ENCODE results near the gene BAHD1.

The BAHD1 gene

DNA sequence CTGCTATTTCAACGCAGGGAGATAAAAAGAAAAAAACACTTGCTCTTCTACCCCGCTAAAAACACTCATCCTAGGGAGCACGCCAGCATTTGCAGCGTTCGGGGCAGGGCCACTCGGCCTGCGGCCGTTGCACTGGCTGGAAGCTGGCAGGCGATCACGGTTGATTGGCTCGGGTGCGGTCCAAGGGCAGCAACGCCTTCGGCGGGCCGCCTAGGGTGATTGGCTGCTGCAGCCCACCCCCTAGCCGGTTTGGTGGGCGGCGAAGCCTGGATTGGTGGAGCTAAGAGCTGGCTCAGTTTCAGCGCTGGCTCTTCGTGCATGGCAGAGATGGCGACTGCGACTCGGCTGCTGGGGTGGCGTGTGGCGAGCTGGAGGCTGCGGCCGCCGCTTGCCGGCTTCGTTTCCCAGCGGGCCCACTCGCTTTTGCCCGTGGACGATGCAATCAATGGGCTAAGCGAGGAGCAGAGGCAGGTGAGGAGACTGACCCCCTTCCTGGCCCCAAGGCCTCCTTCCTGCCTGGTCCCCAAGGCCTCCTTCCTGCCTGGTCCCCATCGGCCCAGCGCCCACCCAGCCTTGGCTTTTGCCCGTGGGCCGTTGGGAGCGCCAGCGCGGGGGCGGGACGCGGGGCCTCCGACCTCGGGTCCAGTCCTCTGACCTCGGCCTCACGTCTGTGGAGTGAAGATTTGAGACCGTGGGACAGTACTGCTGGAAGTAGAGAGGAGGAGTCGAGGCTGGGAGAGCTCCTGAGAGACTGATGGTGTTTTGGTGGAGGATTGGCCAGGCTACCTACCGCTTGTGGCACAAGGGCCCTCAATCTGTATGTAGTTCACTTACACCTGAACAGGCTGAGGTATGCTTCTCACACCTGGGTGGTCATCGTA, 35.0 kb upstream of the BAHD1 start, which contains the start of gene IVD:
Gene IVD, plus strand, starts transcription at position 295 of the 881 bp plus-strand sequence. Its CDS starts 33 bp downstream, at position 328.
- H3K4me3 ChIP-seq (replicated peaks; ENCODE audit: low read depth, low read length): peak within 1 kb of the TSS; percentile 73
- H3K36me3 ChIP-seq (ENCODE audit: control insufficient read depth, insufficient read depth, low read length): peaks cover 12% of the 10 kb centered on the region
- H3K27me3 ChIP-seq (replicated peaks; ENCODE audit: control insufficient read depth, insufficient read depth, low read length): no peaks in the 10 kb centered on the region
- TF ChIP-seq, protein P1, sequence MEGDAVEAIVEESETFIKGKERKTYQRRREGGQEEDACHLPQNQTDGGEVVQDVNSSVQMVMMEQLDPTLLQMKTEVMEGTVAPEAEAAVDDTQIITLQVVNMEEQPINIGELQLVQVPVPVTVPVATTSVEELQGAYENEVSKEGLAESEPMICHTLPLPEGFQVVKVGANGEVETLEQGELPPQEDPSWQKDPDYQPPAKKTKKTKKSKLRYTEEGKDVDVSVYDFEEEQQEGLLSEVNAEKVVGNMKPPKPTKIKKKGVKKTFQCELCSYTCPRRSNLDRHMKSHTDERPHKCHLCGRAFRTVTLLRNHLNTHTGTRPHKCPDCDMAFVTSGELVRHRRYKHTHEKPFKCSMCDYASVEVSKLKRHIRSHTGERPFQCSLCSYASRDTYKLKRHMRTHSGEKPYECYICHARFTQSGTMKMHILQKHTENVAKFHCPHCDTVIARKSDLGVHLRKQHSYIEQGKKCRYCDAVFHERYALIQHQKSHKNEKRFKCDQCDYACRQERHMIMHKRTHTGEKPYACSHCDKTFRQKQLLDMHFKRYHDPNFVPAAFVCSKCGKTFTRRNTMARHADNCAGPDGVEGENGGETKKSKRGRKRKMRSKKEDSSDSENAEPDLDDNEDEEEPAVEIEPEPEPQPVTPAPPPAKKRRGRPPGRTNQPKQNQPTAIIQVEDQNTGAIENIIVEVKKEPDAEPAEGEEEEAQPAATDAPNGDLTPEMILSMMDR (IDR thresholded peaks at IDR 0.05; ENCODE audit: insufficient read depth, low read length, poor library complexity, severe bottlenecking): no peak
- DNase-seq (ENCODE audit: extremely low read depth, insufficient read length): peak; percentile 91

DNA sequence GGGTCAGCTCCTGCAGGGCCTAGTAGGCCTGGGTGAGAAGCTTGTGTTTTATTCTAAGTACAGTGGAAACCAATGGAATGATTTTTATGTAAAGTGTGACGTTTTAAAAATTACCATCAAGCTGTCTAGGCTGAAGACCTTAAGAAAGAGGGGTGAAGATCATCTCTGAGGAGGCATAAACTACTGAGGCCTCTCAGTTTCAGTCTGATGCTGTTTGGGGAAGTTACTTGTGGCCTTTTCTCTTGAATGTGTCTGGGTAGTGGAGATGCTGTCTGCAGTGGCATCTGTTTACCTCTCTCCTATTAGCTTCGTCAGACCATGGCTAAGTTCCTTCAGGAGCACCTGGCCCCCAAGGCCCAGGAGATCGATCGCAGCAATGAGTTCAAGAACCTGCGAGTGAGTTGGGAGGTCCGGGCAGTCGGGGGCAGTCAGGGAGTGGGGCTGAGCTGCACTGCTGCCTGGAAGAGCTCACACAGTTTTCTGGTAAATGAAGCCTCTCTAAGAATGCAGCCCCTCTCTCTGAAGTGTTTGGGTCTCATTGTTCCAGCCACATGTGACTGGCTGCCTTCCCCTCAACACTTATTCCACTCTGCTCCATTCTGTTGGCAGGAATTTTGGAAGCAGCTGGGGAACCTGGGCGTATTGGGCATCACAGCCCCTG, 33.3 kb upstream of the BAHD1 start:
- Histone ChIP-seq H3K36me3 (ENCODE audit: control insufficient read depth, insufficient read depth, low read length) (peaks cover 22% of the 10 kb centered on the region), H3K27me3 (replicated peaks; ENCODE audit: control insufficient read depth, insufficient read depth, low read length) (no peaks in the 10 kb centered on the region), H3K4me3 (replicated peaks; ENCODE audit: low read depth, low read length) (peak overlapping the region; percentile 4; the same call in 1 of the 2 replicates)
- TF ChIP-seq, protein P1 (IDR thresholded peaks at IDR 0.05; ENCODE audit: insufficient read depth, low read length, poor library complexity, severe bottlenecking): no peak
- DNase-seq (ENCODE audit: extremely low read depth, insufficient read length): peak; percentile 41

DNA sequence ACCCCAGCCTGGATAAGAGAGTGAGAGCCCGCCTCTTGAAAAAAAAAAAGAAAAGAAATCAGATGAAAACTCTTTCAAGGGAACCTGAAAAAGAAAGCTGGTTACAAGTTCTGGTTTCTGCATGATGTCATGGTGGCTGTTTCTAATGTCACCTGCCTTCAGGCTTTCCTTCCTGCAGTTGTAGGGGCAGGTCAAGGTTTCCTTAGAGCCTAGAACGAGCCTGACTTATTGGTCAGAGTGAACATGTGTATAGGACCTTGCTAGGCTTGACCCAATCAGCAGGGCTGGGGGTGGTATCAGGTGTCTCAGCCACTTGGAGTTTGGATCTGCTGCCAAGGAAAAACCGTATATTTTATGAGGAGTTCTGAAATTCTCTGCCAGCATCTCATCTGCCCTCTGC, 31.4 kb upstream of the BAHD1 start:
- DNase-seq (ENCODE audit: extremely low read depth, insufficient read length): peak; percentile 19
- peaks cover 33% of the 10 kb centered on the region for H3K36me3 ChIP-seq (ENCODE audit: control insufficient read depth, insufficient read depth, low read length)
- TF ChIP-seq, protein P1 (IDR thresholded peaks at IDR 0.05; ENCODE audit: insufficient read depth, low read length, poor library complexity, severe bottlenecking): no peak
- no peak overlapping the region for H3K4me3 ChIP-seq (replicated peaks; ENCODE audit: low read depth, low read length)
- no peaks in the 10 kb centered on the region for H3K27me3 ChIP-seq (replicated peaks; ENCODE audit: control insufficient read depth, insufficient read depth, low read length)

DNA sequence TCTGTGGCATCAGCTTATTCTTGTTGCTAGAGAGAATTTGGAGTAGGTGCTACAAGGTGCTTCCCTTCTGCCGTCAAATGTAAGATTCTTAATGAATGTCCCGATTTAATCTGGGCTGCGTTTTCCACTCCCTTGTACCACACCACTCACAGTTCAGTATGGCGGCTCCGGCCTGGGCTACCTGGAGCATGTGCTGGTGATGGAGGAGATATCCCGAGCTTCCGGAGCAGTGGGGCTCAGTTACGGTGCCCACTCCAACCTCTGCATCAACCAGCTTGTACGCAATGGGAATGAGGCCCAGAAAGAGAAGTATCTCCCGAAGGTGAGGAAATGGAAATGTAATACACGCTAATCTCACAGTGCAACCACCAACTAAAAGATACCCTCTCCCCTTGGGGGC, 30.3 kb upstream of the BAHD1 start:
- TF ChIP-seq, protein P1 (IDR thresholded peaks at IDR 0.05; ENCODE audit: insufficient read depth, low read length, poor library complexity, severe bottlenecking): no peak
- Histone ChIP-seq H3K4me3 (replicated peaks; ENCODE audit: low read depth, low read length) (no peak overlapping the region), H3K27me3 (replicated peaks; ENCODE audit: control insufficient read depth, insufficient read depth, low read length) (no peaks in the 10 kb centered on the region), H3K36me3 (ENCODE audit: control insufficient read depth, insufficient read depth, low read length) (peaks cover 41% of the 10 kb centered on the region)
- DNase-seq (ENCODE audit: extremely low read depth, insufficient read length): no peak

DNA sequence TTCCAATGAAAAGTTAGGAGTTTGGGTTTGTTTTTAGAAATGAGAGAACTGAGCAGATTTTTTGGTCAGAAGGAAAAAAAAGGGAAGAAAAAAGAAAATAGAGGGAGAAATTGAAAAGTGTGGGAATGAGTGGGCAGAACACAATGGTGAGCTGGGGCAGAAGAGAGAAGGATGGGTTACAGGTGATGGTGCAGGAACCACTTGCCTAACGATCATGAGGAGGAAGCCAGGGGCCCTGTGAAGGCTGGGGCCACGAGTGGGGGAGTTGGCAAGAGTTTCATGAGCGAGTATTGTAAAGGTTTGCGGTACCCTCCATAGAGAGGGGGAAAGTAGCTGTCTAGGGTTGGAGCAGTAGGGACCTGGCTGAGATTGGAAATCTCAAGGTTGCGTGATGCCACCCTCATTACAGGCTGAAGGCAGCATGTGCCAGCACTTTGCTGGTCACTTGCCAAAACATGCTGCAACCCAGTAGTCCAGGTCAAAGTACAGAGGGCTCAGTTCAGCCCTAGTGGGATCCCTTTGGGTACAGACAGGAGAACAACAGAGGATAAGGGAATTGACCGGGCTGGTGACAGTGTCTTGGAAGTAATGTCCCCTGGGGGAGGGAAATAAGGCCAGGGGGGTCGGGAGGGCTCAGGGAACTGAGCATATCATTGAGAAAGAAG, 28.5 kb upstream of the BAHD1 start:
- no peak for DNase-seq (ENCODE audit: extremely low read depth, insufficient read length)
- H3K27me3 ChIP-seq (replicated peaks; ENCODE audit: control insufficient read depth, insufficient read depth, low read length): no peaks in the 10 kb centered on the region
- TF ChIP-seq, protein P1 (IDR thresholded peaks at IDR 0.05; ENCODE audit: insufficient read depth, low read length, poor library complexity, severe bottlenecking): no peak
- no peak overlapping the region for H3K4me3 ChIP-seq (replicated peaks; ENCODE audit: low read depth, low read length)
- peaks cover 50% of the 10 kb centered on the region for H3K36me3 ChIP-seq (ENCODE audit: control insufficient read depth, insufficient read depth, low read length)

All from GM06990 (cell line).